Colon (tissue), 2 donors: ENCODE data around the gene ITPKB.

ENCODE experiments used
- FAIRE-seq: peaks from 2 replicates; lab custom pipeline; 2012; peaks lifted over from hg19 to GRCh38; lab: Jason Lieb, UNC
- donor health status: control.
- donor health status: control.

ITPKB gene

GRCh38 chr1:226704169-226704937 lies 34.7 kb downstream of the ITPKB start:
- FAIRE-seq, result no peak

- FAIRE-seq, result no peak
These were observed 35.9 kb downstream of the ITPKB start for GRCh38 chr1:226702957-226703831.

- no peak for FAIRE-seq
These were observed 36.6 kb downstream of the ITPKB start for GRCh38 chr1:226702318-226702956.

GRCh38 chr1:226700861-226701260 lies 38.2 kb downstream of the ITPKB start:
- no peak for FAIRE-seq

GRCh38 chr1:226699166-226699565 lies 39.9 kb downstream of the ITPKB start:
- no peak for FAIRE-seq

- no peak for FAIRE-seq
These were observed 40.4 kb downstream of the ITPKB start for GRCh38 chr1:226698659-226699058.

GRCh38 chr1:226697929-226698544 lies 41.0 kb downstream of the ITPKB start:
- no peak for FAIRE-seq

GRCh38 chr1:226697151-226697928 lies 41.7 kb downstream of the ITPKB start:
- FAIRE-seq, result no peak

GRCh38 chr1:226696547-226696946 lies 42.5 kb downstream of the ITPKB start:
- FAIRE-seq, result no peak

GRCh38 chr1:226695335-226695900 lies 43.7 kb downstream of the ITPKB start:
- no peak for FAIRE-seq

GRCh38 chr1:226692823-226693222 lies 46.3 kb downstream of the ITPKB start:
- FAIRE-seq, result no peak

- no peak for FAIRE-seq
These were observed 46.9 kb downstream of the ITPKB start for GRCh38 chr1:226692051-226692792.

- no peak for FAIRE-seq
These were observed 47.8 kb downstream of the ITPKB start for GRCh38 chr1:226691247-226691646.

GRCh38 chr1:226690460-226690982 lies 48.6 kb downstream of the ITPKB start:
- FAIRE-seq, result no peak

- no peak for FAIRE-seq
These were observed 50.3 kb downstream of the ITPKB start for GRCh38 chr1:226688808-226689207.

- no peak for FAIRE-seq
These were observed 50.9 kb downstream of the ITPKB start for GRCh38 chr1:226688056-226688748.

GRCh38 chr1:226687426-226687825 lies 51.7 kb downstream of the ITPKB start:
- FAIRE-seq, result no peak

GRCh38 chr1:226686440-226687425 lies 52.3 kb downstream of the ITPKB start:
- no peak for FAIRE-seq
